IPS-18c (cell line): ENCODE measurements around the gene SH3BP1.
A peak's percentile ranks its signal among the peaks of the same experiment; 100 is the strongest.
"Not testable (repeated sequence)": the region's sequence is repeated elsewhere in the genome, so short reads cannot be mapped to it uniquely, and the experiment has no call there.

Experiments
- H3K4me3 ChIP-seq: 2 replicates; pipeline ENCODE4 v1.7.0; 2013; ENCODE audit warnings: low read depth, mild to moderate bottlenecking, low read length, moderate library complexity; ENCODE audit not compliant: insufficient read depth
- H3K9me3 ChIP-seq: one replicate; pipeline ENCODE4 v1.6.1; 2013; ENCODE audit warnings: mild to moderate bottlenecking, low read length, moderate library complexity; ENCODE audit not compliant: control insufficient read depth, insufficient read depth

SH3BP1 gene

DNA sequence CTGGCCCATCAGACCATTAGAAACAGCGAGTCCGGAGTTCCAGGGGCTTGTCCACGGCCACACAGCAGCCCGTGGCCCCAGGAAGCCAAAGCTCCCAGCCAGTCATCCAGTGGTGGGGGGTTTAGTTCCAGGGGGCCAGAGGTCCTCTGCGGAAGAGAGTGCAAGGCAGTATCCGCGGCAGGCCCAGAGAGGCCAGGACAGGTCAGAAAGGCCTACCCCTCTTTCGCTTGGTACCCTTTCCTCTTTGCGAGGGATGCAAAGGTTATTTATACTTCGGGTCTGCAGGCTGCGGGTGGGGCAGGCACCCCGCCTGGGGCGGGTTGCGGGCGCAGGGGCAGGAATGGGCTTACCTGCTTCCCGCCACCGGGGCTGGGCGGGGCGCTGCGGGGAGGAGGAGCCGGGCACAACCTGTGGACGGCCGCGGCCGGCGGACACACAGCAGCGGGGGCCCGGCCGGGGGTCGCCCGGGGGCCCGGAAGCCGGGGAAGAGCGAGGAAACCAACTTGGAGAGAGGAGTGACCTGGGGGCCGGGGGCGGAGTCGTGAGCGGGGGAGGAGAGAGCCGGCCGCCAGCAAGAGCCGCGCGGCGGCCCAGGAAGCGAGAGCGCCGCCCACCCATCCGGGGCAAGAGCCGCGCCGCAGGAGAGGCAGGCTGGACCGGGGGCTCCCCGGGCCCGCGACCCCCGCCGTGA is at the start of gene SH3BP1:
TSS of gene SH3BP1 (plus strand) at position 600 of the 691 bp plus-strand sequence. CDS start 119 bp downstream, outside the sequence.
- H3K9me3 ChIP-seq, result no peaks in the 10 kb centered on the region

DNA sequence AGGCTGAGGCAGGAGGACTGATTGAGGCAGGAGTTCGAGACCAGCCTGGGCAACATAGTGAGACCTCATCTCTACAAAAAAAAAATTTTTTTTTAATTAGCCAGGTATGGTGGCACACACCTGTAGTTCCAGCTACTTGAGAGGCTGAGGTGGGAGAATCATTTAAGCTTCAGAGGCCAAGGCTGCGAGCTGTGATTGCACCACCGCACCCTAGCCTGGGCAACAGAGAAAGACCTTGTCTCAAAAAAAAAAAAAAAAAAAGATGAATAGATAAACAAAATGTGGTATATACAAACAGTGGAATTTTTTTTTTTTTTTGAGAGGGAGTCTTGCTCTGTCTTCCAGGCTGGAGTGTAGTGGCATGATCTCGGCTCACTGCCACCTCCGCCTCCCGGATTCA is 48.4 kb upstream of the SH3BP1 start:
- not testable (repeated sequence) for H3K4me3 ChIP-seq, H3K9me3 ChIP-seq

More for the DNA sequence above, at the start of gene SH3BP1:
- peak within 1 kb of the TSS; percentile 55 for H3K4me3 ChIP-seq

- no peaks in the 10 kb centered on the region for H3K9me3 ChIP-seq
- H3K4me3 ChIP-seq, result peak overlapping the region; percentile 16; the same call in 1 of the 2 replicates
These were observed 47.6 kb upstream of the SH3BP1 start for GRCh38 chr22:37591823-37592404.

DNA sequence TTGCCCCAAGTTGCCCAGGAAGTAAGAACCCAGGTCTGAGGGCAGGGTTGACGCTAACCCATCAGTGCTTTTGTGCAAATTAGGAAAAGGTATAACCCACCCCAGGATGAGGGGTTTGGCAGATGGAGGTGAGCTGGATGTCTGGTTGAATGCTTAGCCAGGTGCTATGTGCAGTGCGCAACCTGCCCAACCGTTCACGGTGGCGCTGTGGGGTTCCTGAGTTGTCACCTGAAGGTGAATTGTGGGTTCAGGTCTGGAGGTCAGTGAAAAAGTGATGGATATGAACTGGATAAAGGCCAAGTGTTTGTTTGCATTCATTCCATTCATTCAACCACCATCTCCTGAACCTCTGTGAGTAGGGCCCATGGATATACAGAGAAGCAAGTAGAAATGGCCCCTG is 45.2 kb upstream of the SH3BP1 start:
- Histone ChIP-seq H3K9me3 (no peaks in the 10 kb centered on the region), H3K4me3 (no peak overlapping the region)

DNA sequence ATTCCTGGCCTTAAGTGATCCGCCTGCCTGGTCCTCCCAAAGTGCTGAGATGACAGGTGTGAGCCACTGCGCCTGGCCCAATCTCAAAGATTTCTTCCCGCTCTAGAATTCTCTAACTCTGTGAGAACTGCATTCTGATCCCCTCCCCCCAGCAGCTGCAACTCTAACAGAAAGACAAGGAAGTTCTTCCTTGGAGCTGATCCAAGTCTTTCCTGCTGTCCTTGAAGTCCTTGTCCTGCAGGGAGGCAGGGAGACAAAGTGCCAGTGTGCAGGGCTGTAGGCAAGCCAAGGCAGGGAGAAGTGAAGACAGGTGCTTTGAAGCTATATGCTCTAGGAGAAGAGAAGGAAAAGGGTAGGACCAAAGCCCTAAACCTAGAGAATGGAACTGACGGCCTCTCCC is 40.3 kb upstream of the SH3BP1 start:
- Histone ChIP-seq H3K9me3 (no peaks in the 10 kb centered on the region), H3K4me3 (no peak overlapping the region)

- Histone ChIP-seq H3K9me3 (no peaks in the 10 kb centered on the region), H3K4me3 (no peak overlapping the region)
These were observed 38.3 kb upstream of the SH3BP1 start for GRCh38 chr22:37601203-37601539.

DNA sequence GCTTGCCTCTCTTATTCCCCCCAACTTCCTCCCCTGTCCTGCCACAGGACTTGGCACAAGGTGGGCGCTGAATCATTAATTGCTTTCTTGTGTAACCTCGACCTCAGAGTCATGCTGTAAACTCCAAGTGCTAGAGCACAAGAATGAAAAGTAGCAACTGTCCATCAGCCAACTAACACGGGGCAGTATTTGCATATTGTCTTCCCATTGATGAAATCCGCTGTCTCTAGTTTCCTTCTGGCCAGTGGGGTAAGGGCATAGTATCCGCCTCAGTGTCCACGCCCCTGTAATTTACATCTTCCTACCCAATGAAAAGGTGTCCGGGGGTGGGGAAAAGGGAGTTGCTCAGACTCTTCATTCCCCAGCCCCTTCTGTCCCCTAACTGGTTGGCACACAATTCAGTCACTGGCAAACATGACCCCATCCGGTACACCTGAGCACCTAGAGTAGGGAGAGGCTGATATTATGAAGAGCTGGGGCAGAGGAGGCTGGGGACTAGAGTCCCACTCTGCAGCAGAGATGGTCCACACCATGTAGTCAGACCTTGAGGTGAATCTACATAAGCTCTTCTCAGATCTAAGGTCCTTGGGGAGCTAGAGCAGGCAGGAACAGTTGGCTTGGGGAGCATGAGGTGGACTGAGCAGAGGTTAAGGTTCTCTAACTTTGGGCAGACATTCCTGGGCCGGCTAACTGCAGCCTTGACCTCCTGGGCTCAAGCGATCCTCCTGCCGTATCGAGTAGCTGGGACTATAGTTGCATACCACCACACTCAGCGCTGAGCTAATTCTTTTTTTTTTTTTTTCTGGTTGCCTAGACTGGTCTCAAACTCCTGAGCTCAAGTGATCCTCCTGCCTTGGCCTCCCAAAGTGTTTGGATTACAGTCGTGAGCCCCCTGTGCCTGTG is 37.7 kb upstream of the SH3BP1 start:
- H3K4me3 ChIP-seq, result no peak overlapping the region; the same call in 1 of the 2 replicates
- H3K9me3 ChIP-seq, result no peaks in the 10 kb centered on the region

GRCh38 chr22:37602546-37603277 is 36.8 kb upstream of the SH3BP1 start:
- H3K9me3 ChIP-seq, H3K4me3 ChIP-seq: not testable (repeated sequence)

GRCh38 chr22:37604074-37604473 is 35.4 kb upstream of the SH3BP1 start:
- Histone ChIP-seq H3K4me3 (no peak overlapping the region), H3K9me3 (no peaks in the 10 kb centered on the region)

- Histone ChIP-seq H3K9me3 (no peaks in the 10 kb centered on the region), H3K4me3 (no peak overlapping the region)
These were observed 34.6 kb upstream of the SH3BP1 start for GRCh38 chr22:37604875-37605274.

DNA sequence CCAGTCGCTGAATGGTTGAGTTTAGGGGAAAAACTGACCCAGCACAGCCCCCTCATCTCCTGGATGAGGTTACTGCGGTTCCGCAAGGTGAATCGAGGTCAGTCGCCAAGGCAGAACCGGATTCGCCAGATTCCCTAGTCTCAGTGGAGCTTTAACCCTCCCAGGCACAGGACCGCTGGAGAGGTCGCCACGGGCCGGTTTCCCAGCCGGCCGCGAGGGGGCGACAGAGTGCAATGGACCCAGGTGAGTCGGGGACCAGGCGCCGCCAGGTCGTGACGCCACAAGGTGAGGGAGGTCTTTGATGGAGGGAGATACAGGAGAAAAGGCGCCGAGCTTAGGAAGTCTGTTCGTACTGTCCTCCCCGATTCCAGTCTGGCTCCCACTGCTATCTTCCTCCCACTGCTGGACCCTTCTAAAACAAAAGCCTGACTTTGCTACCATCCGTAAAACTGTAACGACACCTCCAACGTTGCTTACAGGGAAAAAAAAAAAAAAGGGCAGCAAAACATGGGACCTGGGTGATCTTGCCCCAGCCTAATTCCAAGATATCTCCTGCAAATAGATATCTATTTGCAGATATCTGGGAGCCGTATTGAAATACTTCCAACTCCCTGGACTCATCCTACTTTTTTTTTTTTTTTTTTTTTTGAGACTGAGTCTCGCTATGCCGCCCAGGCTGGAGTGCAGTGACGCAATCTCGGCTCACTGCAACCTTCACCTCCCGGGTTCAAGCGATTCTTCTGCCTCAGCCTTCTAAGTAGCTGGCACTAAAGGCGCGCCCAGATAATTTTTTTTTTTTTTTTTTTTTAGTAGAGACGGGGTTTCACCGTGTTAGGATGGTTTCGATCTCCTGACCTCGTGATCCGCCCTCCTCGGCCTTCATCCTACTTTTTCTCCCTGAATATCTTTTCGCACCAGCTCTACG is 32.2 kb upstream of the SH3BP1 start:
- no peaks in the 10 kb centered on the region for H3K9me3 ChIP-seq
- H3K4me3 ChIP-seq, result peak overlapping the region; percentile 39

DNA sequence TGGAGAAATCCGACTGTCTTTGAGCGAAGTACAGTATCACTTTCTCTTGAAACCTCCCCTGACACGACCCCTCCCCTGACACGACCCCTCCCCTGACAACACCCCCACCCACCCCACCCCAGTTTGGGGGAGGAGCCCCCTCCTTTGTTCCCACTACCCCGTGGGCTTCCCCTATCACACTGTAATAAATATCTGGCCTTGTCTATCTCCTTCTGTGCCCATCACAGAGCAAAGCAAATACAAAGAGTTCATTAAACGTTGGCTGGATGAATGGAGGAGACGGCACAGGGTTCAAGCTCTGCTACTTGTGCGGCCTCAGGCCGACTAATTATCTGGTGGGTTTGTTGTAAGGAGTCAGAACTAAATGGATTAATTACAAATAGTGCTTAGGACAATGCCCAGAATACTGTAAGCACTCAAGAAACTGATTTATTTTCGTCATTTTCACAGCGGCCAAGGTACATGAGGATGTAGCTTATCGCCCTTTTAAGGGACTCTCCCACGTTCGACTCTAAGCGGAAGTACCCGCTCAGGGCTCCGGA is 31.5 kb upstream of the SH3BP1 start:
- Histone ChIP-seq H3K4me3 (peak overlapping the region; percentile 87), H3K9me3 (no peaks in the 10 kb centered on the region)

GRCh38 chr22:37608477-37609239 is 30.8 kb upstream of the SH3BP1 start, which contains the start of gene GGA1:
Gene GGA1 (plus strand): TSS chr22:37608834. CDS start chr22:37608861, 27 bp downstream.
- no peaks in the 10 kb centered on the region for H3K9me3 ChIP-seq

DNA sequence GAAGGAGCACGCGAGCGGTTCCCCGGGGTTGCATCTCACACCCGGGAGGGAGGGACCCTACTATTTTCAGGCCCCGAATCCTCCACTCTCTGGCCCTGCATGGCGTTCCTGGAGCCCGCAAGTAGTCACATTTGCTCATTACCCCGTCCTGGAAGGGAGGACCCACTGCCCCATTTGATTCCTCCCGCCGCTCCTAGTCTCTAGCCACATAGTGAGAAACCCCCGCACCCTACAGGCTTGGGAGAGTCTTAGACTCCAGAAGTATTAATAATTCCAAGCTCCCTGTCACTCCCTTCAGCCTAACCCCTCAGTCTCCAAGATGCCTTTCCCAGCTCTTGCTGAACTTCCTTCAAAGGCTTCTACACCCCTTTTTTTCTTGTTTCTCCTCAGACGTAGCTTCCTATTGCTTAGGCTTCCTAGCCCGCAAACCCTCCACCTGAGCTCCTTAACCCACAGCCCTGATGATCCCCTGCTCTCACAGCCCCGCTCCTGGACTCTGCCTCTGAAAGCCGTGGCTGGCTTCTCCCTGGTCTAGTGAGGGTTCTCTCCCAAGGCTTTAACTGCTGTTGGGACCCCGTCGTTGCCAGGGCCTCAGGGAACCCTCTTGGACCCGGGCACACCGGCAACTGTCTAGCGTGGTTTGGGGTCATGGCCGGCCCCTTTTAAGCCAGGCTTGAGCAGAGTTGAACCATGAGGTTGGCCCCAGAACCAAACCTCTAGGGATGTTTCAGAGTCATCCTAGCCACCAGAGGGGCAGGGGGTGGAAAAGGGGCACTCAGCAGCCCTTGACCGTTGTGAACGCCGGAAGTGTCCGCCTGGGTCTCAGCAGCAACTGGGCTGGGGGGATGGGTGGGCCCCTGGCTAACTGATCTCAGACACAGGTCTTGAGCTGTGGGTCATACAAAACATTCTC is 30.0 kb upstream of the SH3BP1 start:
- H3K9me3 ChIP-seq, result no peaks in the 10 kb centered on the region

More at GRCh38 chr22:37608477-37609239, 30.8 kb upstream of the SH3BP1 start, which contains the start of gene GGA1:
- H3K4me3 ChIP-seq, result peak within 1 kb of the TSS; percentile 87

DNA sequence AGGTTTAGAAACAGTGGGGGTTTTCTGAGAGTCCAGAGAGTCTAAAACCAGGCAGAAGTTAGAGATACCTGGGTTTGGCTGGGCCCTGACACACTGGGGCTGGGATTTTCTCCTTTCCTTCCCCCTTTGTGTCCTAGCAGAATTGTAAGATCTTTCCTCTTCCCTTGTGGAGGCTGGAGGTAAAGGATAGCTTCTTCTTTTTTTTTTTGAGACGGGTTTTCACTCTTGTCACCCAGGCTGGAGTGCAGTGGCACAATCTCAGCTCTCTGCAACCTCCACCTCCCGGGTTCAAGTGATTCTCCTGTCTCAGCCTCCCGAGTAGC is 29.4 kb upstream of the SH3BP1 start:
- peak overlapping the region; percentile 87; the same call in 1 of the 2 replicates for H3K4me3 ChIP-seq
- not testable (repeated sequence) for H3K9me3 ChIP-seq

More for the DNA sequence above, 30.0 kb upstream of the SH3BP1 start:
- peak overlapping the region; percentile 87 for H3K4me3 ChIP-seq
